MCF 10A (cell line): Measurements from ENCODE around the gene KDM2A. TPM values are rescaled to one million over a fixed set of nuclear protein-coding genes. Genes with fewer than 3 reads are reported as not detected.
A peak's percentile ranks its signal among the peaks of the same experiment; 100 is the strongest.

Experiments
- BruUV-seq: library from RNA; stranded (reverse); fragments of 400-500 nt; replicated peaks from 2 replicates; lab custom pipeline; 2021; lab: Mats Ljungman, UMichigan
- CTCF ChIA-PET: fragments of 300-600 bp; sonication (Branson Sonifier 250); formaldehyde crosslinking; extraction: SDS; loops from one replicate; lab custom pipeline; 2021; ENCODE audit warnings: antibody characterized with exemption, inconsistent platforms; lab: Yijun Ruan, JAX
- POLR2A ChIA-PET: fragments of 300-600, 350-650 bp; sonication (Branson Sonifier 250); formaldehyde crosslinking; extraction: SDS; loops from one replicate; lab custom pipeline; 2020; ENCODE audit warnings: antibody characterized with exemption, inconsistent platforms; lab: Yijun Ruan, JAX
- DNase-seq: peaks from one replicate; pipeline ENCODE4 v3.0.0-alpha.2; 2018; ENCODE audit not compliant: unreplicated experiment
- H3K27ac Mint-ChIP-seq: one replicate; pipeline ENCODE4 v1.8.0; 2022; ENCODE audit warnings: mild to moderate bottlenecking, low read depth, mixed read lengths; ENCODE audit not compliant: unreplicated experiment
- H3K27me3 Mint-ChIP-seq: one replicate; pipeline ENCODE4 v1.8.0; 2022; ENCODE audit warnings: mixed read lengths; ENCODE audit not compliant: insufficient read depth, unreplicated experiment
- H3K36me3 Mint-ChIP-seq: one replicate; pipeline ENCODE4 v1.8.0; 2022; ENCODE audit warnings: mild to moderate bottlenecking, moderate library complexity, mixed read lengths; ENCODE audit not compliant: insufficient read depth, unreplicated experiment
- H3K4me1 Mint-ChIP-seq: one replicate; pipeline ENCODE4 v1.8.0; 2022; ENCODE audit warnings: mixed read lengths; ENCODE audit not compliant: insufficient read depth, unreplicated experiment
- H3K4me3 Mint-ChIP-seq: one replicate; pipeline ENCODE4 v1.8.0; 2022; ENCODE audit warnings: mild to moderate bottlenecking, moderate library complexity, mixed read lengths; ENCODE audit not compliant: unreplicated experiment
- H3K9me3 Mint-ChIP-seq: one replicate; pipeline ENCODE4 v1.8.0; 2022; ENCODE audit warnings: mixed read lengths; ENCODE audit not compliant: unreplicated experiment
- intact Hi-C: fragments of 100-400 bp; cut with micrococcal nuclease; formaldehyde crosslinking; loops from 2 replicates; pipeline ENCODE4 v1.14.1; 2022
- total RNA-seq: library from RNA; stranded (reverse); gene quantifications from 2 replicates; pipeline ENCODE4 v1.2.3, GENCODE V29; 2022
- TF ChIP-seq, protein P1 (sequence below): fragments of 200-600 bp; IDR thresholded peaks from one replicate; pipeline ENCODE4 v1.8.0; 2022; ENCODE audit warnings: antibody characterized with exemption, mild to moderate bottlenecking; ENCODE audit not compliant: unreplicated experiment

The KDM2A gene
- total RNA-seq, 1 experiment from 2014 or later = 63.8 TPM

DNA sequence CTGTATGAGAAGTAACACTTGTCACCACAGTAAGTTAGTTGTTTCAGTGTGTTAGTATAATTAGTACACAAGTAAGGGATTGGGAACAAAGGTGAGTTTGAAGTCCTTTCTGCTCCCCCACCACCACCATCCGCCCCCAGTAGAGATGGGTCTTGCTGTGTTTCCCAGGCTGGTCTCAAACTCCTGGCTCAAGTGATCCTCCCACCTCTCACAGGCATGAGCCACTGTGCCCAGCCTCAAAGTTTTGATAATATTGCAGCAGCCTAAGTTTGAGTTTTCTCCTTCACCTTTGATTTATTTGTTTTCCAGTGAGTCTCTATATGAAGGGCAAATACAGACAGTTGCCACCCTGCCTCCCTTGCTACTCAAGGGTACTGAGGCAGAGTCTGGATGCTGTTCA, 123.5 kb downstream of the KDM2A start:
- H3K4me1 Mint-ChIP-seq = peaks cover 24% of the 10 kb centered on the region
- CTCF ChIA-PET = interaction anchor here (1.1 kb wide), 1 partner anchor 21 kb away, joined by 4 read pairs; no protein-coding TSS in a partner anchor

DNA sequence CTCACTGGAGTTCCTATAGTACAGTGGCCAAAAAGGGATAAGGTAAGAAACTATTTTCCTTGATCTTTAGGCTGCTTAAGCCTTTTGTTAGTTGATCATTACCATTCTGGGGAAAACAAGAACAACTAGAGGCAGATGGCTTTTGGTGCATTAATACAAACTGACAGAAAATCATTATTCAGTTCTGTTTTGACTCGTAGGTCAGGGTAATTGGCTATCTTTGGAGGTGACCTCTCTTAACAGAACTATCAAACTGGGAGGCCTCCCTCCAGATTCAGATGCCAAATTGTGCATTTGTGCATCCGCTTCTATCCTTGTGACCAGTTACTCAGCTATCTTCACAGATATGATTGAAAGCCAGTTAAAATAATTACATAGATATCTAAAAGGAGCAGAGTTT, 124.0 kb downstream of the KDM2A start:
- POLR2A ChIA-PET = interaction anchor here (0.8 to 1.2 kb wide), 4 partner anchors 15 to 103 kb away, joined by 3 to 4 read pairs (median 4); partner anchors contain the start of gene SSH3
- TF ChIP-seq, protein P1, sequence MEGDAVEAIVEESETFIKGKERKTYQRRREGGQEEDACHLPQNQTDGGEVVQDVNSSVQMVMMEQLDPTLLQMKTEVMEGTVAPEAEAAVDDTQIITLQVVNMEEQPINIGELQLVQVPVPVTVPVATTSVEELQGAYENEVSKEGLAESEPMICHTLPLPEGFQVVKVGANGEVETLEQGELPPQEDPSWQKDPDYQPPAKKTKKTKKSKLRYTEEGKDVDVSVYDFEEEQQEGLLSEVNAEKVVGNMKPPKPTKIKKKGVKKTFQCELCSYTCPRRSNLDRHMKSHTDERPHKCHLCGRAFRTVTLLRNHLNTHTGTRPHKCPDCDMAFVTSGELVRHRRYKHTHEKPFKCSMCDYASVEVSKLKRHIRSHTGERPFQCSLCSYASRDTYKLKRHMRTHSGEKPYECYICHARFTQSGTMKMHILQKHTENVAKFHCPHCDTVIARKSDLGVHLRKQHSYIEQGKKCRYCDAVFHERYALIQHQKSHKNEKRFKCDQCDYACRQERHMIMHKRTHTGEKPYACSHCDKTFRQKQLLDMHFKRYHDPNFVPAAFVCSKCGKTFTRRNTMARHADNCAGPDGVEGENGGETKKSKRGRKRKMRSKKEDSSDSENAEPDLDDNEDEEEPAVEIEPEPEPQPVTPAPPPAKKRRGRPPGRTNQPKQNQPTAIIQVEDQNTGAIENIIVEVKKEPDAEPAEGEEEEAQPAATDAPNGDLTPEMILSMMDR = no peak
- H3K27ac Mint-ChIP-seq = peak overlapping the region; percentile 97
- H3K9me3 Mint-ChIP-seq = no peaks in the 10 kb centered on the region
- H3K4me1 Mint-ChIP-seq = peaks cover 26% of the 10 kb centered on the region
- H3K36me3 Mint-ChIP-seq = peaks cover 66% of the 10 kb centered on the region
- H3K4me3 Mint-ChIP-seq = peak overlapping the region; percentile 96
- DNase-seq = no peak
- intact Hi-C loops = no loop called here
- no peaks in the 10 kb centered on the region for H3K27me3 Mint-ChIP-seq
- BruUV-seq = no TSS peak
- CTCF ChIA-PET = interaction anchor here (1.1 kb wide), 1 partner anchor 20 kb away, joined by 4 read pairs; no protein-coding TSS in a partner anchor

More for the DNA sequence above, 123.5 kb downstream of the KDM2A start:
- Mint-ChIP-seq H3K27ac (peak overlapping the region; percentile 97), H3K4me3 (peak overlapping the region; percentile 96), H3K9me3 (no peaks in the 10 kb centered on the region), H3K36me3 (peaks cover 61% of the 10 kb centered on the region), H3K27me3 (no peaks in the 10 kb centered on the region)
- TF ChIP-seq, protein P1 = no peak
- POLR2A ChIA-PET = interaction anchor here (0.8 to 1.2 kb wide), 3 partner anchors 61 to 104 kb away, joined by 3 to 4 read pairs (median 3); partner anchors contain the start of gene SSH3
- intact Hi-C loops = no loop called here
- no peak for DNase-seq
- BruUV-seq = no TSS peak

DNA sequence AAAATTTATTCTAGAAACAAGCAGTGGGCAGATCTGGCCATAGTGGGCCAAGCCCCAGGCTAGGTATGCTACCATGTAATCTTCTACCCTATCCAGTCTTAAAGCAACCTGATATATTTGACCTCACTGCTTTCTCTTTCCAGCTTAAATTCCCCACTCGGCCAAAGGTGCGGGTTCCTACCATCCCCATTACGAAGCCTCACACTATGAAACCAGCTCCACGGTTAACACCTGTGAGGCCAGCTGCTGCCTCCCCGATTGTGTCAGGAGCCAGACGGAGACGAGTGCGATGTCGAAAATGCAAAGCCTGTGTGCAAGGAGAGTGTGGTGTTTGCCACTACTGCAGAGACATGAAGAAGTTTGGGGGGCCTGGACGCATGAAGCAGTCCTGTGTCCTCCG, 126.0 kb downstream of the KDM2A start:
- peaks cover 24% of the 10 kb centered on the region for H3K4me1 Mint-ChIP-seq
- BruUV-seq = no TSS peak
- intact Hi-C loops = no loop called here
- TF ChIP-seq, protein P1 = no peak
- H3K9me3 Mint-ChIP-seq = no peaks in the 10 kb centered on the region
- no peaks in the 10 kb centered on the region for H3K27me3 Mint-ChIP-seq
- no peak for DNase-seq
- H3K36me3 Mint-ChIP-seq = peaks cover 86% of the 10 kb centered on the region
- POLR2A ChIA-PET = no interaction called here
- CTCF ChIA-PET = interaction anchor here (0.6 to 1.7 kb wide), 5 partner anchors 8 to 192 kb away, joined by 3 to 5 read pairs (median 4); no protein-coding TSS in a partner anchor
- no peak overlapping the region for H3K27ac Mint-ChIP-seq
- H3K4me3 Mint-ChIP-seq = no peak overlapping the region

DNA sequence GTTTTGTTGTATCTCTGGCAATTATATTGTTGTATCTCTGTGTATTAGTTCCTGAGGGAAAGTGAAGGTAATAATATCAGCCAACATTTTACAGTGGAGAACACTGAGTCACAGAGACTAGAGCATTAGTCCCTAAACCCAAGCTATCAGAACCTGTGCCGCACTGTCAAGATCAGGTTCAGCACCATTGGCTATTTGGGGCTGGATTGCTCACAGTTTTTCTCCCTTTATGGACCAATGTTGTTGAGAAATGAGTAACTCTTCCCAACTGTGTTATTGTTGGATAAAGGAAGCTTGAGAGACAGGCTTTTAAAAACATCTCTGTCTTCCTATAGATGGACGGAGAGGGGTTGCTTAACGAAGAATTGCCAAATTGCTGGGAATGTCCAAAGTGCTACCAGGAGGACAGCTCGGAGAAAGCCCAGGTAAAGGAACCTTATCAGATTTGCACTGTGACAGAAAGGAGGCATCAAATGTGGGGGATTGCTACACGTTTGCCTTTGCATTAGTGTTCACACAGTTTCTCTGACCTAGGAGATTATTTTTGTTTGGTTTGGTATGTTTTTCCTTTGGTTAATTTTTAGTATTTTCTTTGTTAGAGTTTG, 129.0 kb downstream of the KDM2A start:
- DNase-seq = no peak
- POLR2A ChIA-PET = interaction anchor here (0.6 to 2.0 kb wide), 4 partner anchors 9 to 192 kb away, joined by 3 to 28 read pairs (median 5); partner anchors contain the start of gene RHOD
- H3K27me3 Mint-ChIP-seq = no peaks in the 10 kb centered on the region
- no peaks in the 10 kb centered on the region for H3K9me3 Mint-ChIP-seq
- peaks cover 13% of the 10 kb centered on the region for H3K4me1 Mint-ChIP-seq
- CTCF ChIA-PET = interaction anchor here (0.6 to 5.7 kb wide), 5 partner anchors 10 to 334 kb away, joined by 3 to 31 read pairs (median 3); no protein-coding TSS in a partner anchor
- peak overlapping the region; percentile 81 for H3K27ac Mint-ChIP-seq
- intact Hi-C loops = no loop called here
- no TSS peak for BruUV-seq
- peaks cover 100% of the 10 kb centered on the region for H3K36me3 Mint-ChIP-seq
- H3K4me3 Mint-ChIP-seq = peak overlapping the region; percentile 10
- TF ChIP-seq, protein P1 = no peak
